ENCODE results near the gene RLBP1. TPM values are rescaled to one million over a fixed set of nuclear protein-coding genes. Genes with fewer than 3 reads are reported as not detected.

The RLBP1 gene
- total RNA-seq, 1 experiment from 2014 or later = not detected

DNA sequence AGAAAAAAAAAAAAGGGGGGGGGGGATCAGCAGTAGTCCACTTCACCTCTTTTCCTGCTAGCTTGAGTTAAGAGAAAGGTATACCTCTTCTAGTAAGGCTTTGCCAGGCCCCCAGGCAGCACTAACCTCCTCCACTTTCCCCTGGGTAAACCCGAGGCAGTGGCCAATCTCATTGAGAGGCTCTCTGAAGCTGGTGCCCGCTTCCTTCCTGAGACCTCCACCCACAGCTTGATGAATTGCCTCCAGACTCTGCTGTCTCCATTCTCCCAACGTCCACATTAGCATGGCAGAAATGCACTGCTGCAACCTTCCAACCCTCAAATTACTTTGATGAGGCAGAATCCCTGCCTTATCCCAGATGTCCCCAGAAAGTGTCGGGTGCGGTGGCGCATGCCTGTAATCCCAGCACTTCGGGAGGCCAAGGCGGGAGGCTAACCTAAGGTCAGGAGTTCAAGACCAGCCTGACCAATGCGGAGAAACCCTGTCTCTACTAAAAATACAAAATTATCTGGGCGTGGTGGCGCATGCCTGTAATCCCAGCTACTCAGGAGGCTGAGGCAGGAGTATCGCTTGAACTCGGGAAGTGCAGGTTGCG, 15.3 kb downstream of the RLBP1 start:
- Histone ChIP-seq H3K4me1 (peaks cover 6% of the 10 kb centered on the region; the same call in 1 of the 2 replicates), H3K27me3 (replicated peaks; ENCODE audit: control insufficient read depth, insufficient read depth, low read length) (no peaks in the 10 kb centered on the region), H3K9me3 (no peaks in the 10 kb centered on the region), H3K36me3 (ENCODE audit: control insufficient read depth, insufficient read depth, low read length) (no peaks in the 10 kb centered on the region), H3K4me3 (ENCODE audit: low read depth, low read length) (no peak overlapping the region)
- Mint-ChIP-seq H3K27me3 (ENCODE audit: insufficient read depth, unreplicated experiment) (no peaks in the 10 kb centered on the region), H3K9me3 (ENCODE audit: unreplicated experiment) (no peaks in the 10 kb centered on the region), H3K27ac (ENCODE audit: unreplicated experiment) (no peak overlapping the region), H3K4me1 (ENCODE audit: low read depth, unreplicated experiment) (no peaks in the 10 kb centered on the region), H3K4me3 (ENCODE audit: unreplicated experiment) (no peak overlapping the region), H3K36me3 (ENCODE audit: insufficient read depth, unreplicated experiment) (peaks cover 8% of the 10 kb centered on the region)
- ChIA-PET CTCF (interaction anchor here (0.5 to 2.4 kb wide), 26 partner anchors 10 to 433 kb away, joined by 3 to 29 read pairs (median 4); partner anchors contain the start of genes ABHD2, FANCI, POLG and RLBP1), POLR2A (interaction anchor here (0.6 kb wide), 1 partner anchor 47 kb away, joined by 3 read pairs; no protein-coding TSS in a partner anchor)
- BruUV-seq (replicated peaks) = no TSS peak
- TF ChIP-seq, protein P1, sequence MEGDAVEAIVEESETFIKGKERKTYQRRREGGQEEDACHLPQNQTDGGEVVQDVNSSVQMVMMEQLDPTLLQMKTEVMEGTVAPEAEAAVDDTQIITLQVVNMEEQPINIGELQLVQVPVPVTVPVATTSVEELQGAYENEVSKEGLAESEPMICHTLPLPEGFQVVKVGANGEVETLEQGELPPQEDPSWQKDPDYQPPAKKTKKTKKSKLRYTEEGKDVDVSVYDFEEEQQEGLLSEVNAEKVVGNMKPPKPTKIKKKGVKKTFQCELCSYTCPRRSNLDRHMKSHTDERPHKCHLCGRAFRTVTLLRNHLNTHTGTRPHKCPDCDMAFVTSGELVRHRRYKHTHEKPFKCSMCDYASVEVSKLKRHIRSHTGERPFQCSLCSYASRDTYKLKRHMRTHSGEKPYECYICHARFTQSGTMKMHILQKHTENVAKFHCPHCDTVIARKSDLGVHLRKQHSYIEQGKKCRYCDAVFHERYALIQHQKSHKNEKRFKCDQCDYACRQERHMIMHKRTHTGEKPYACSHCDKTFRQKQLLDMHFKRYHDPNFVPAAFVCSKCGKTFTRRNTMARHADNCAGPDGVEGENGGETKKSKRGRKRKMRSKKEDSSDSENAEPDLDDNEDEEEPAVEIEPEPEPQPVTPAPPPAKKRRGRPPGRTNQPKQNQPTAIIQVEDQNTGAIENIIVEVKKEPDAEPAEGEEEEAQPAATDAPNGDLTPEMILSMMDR (IDR thresholded peaks at IDR 0.05; ENCODE audit: insufficient read depth in 1 of 2, low read depth in 1 of 2, low read length in 1 of 2, severe bottlenecking in 1 of 2, unreplicated experiment in 1 of 2) = no peak
- no peak for DNase-seq
- intact Hi-C loops (cut with micrococcal nuclease; ENCODE audit: unreplicated experiment) = no loop called here

DNA sequence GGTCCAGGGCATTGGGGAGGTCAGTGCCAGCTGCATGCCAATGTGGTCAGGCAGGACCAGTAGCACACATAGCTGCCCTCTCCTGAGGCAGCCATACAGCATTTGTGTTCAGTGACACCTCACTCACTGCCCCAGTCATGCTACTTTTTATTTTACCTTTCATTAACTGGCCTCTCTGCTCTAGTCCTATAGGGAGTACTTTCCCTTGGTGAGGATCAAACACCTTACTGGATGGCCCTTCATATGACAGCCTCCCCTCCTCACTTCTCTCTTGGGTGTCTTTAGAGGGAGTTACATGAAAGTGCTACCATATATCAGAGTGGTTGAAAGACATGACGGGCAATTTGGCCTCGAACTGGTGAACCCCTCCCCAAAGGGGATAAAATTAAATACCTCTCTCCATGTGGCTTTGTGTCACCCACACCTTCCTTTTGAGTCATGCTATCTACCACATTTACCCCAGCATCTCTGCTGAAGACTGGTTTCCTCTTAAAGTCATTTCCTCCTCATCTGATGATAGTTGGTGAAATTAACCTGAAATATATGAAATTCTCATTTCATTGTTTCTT, 17.6 kb downstream of the RLBP1 start:
- ChIA-PET CTCF (no interaction called here), POLR2A (no interaction called here)
- no peaks in the 10 kb centered on the region for H3K27me3 ChIP-seq (replicated peaks; ENCODE audit: control insufficient read depth, insufficient read depth, low read length)
- H3K4me3 Mint-ChIP-seq (ENCODE audit: unreplicated experiment) = no peak overlapping the region
- H3K9me3 ChIP-seq = no peaks in the 10 kb centered on the region
- TF ChIP-seq, protein P1 (IDR thresholded peaks at IDR 0.05; ENCODE audit: insufficient read depth in 1 of 2, low read depth in 1 of 2, low read length in 1 of 2, severe bottlenecking in 1 of 2, unreplicated experiment in 1 of 2) = no peak
- H3K27me3 Mint-ChIP-seq (ENCODE audit: insufficient read depth, unreplicated experiment) = no peaks in the 10 kb centered on the region
- intact Hi-C loops (cut with micrococcal nuclease; ENCODE audit: unreplicated experiment) = no loop called here
- no peak overlapping the region for H3K27ac Mint-ChIP-seq (ENCODE audit: unreplicated experiment)
- no peaks in the 10 kb centered on the region for H3K4me1 Mint-ChIP-seq (ENCODE audit: low read depth, unreplicated experiment)
- peaks cover 6% of the 10 kb centered on the region; the same call in 1 of the 2 replicates for H3K4me1 ChIP-seq
- H3K36me3 Mint-ChIP-seq (ENCODE audit: insufficient read depth, unreplicated experiment) = peaks cover 8% of the 10 kb centered on the region
- no TSS peak for BruUV-seq (replicated peaks)
- H3K4me3 ChIP-seq (ENCODE audit: low read depth, low read length) = no peak overlapping the region
- DNase-seq = no peak
- H3K9me3 Mint-ChIP-seq (ENCODE audit: unreplicated experiment) = no peaks in the 10 kb centered on the region
- H3K36me3 ChIP-seq (ENCODE audit: control insufficient read depth, insufficient read depth, low read length) = no peaks in the 10 kb centered on the region

DNA sequence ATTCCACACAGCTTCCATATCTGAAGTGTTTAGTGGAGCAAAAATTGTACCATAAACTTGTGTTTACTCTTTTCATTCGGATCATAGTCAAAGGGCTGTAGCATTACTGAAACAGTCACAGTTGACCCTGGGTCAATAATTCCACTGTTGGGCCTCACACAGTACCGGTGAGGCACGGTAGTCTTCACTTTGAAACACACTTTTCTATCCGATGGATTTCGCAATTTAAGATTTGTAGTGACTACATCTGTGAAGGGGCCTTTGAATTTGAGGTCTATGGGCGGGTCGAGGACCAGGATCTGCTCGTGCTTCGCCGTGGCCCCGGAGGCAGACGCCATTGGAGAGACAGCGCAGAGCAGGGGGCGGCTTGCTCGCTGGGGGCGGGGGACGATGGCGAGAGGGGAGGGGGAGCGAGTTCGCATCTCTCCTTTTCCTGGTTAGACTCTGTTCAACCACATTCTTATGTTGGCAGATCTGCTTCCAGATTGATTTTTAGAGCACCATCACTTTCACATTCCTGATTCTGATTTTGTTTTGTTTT, 19.8 kb downstream of the RLBP1 start:
- POLR2A ChIA-PET = no interaction called here

More for the DNA sequence above, 19.8 kb downstream of the RLBP1 start:
- TF ChIP-seq, protein P1 (IDR thresholded peaks at IDR 0.05; ENCODE audit: insufficient read depth in 1 of 2, low read depth in 1 of 2, low read length in 1 of 2, severe bottlenecking in 1 of 2, unreplicated experiment in 1 of 2) = no peak
- Mint-ChIP-seq H3K9me3 (ENCODE audit: unreplicated experiment) (no peaks in the 10 kb centered on the region), H3K4me3 (ENCODE audit: unreplicated experiment) (no peak overlapping the region), H3K4me1 (ENCODE audit: low read depth, unreplicated experiment) (no peaks in the 10 kb centered on the region), H3K27ac (ENCODE audit: unreplicated experiment) (no peak overlapping the region), H3K36me3 (ENCODE audit: insufficient read depth, unreplicated experiment) (peaks cover 8% of the 10 kb centered on the region), H3K27me3 (ENCODE audit: insufficient read depth, unreplicated experiment) (no peaks in the 10 kb centered on the region)
- no peak for DNase-seq
- no peaks in the 10 kb centered on the region for H3K27me3 ChIP-seq (replicated peaks; ENCODE audit: control insufficient read depth, insufficient read depth, low read length)
- no peaks in the 10 kb centered on the region; the same call in 1 of the 2 replicates for H3K36me3 ChIP-seq (ENCODE audit: control insufficient read depth, insufficient read depth, low read length)
- BruUV-seq (replicated peaks) = no TSS peak
- no peaks in the 10 kb centered on the region for H3K9me3 ChIP-seq
- H3K4me1 ChIP-seq = no peaks in the 10 kb centered on the region
- H3K4me3 ChIP-seq (ENCODE audit: low read depth, low read length) = no peak overlapping the region
- CTCF ChIA-PET = no interaction called here
- intact Hi-C loops (cut with micrococcal nuclease; ENCODE audit: unreplicated experiment) = no loop called here

Measured in Caco-2 (cell line).